Left ventricle myocardium inferior (tissue), 1 donor: ENCODE measurements around the gene SHC4. TPM values are rescaled to one million over a fixed set of nuclear protein-coding genes. Genes with fewer than 3 reads are reported as not detected.

ENCODE experiments used
- DNase-seq: peaks from one replicate; pipeline ENCODE4 v3.0.0-alpha.2; 2020
- H3K27ac ChIP-seq: fragments of 200-600 bp; replicated peaks from 2 replicates; pipeline ENCODE4 v1.8.0; 2021
- H3K27me3 ChIP-seq: fragments of 200-600 bp; 2 replicates; pipeline ENCODE4 v1.8.0; 2021; ENCODE audit warnings: low read depth
- H3K36me3 ChIP-seq: fragments of 200-600 bp; 2 replicates; pipeline ENCODE4 v1.8.0; 2021
- H3K4me1 ChIP-seq: fragments of 200-600 bp; 2 replicates; pipeline ENCODE4 v1.8.0; 2021
- H3K4me3 ChIP-seq: fragments of 200-600 bp; 2 replicates; pipeline ENCODE4 v1.8.0; 2021; ENCODE audit warnings: mild to moderate bottlenecking, moderate library complexity
- H3K9me3 ChIP-seq: fragments of 200-600 bp; replicated peaks from 2 replicates; pipeline ENCODE4 v1.8.0; 2021
- CTCF ChIP-seq: fragments of 200-600 bp; IDR thresholded peaks from 2 replicates; pipeline ENCODE4 v1.8.0; 2021; ENCODE audit warnings: antibody characterized with exemption, mild to moderate bottlenecking, borderline replicate concordance
- intact Hi-C: fragments of 100-400 bp; cut with micrococcal nuclease; formaldehyde crosslinking; loops from one replicate; pipeline ENCODE4 v1.11.0; 2022
- total RNA-seq: library from RNA; stranded (reverse); fragmentation: NEBNext Ultra II Directional; extraction: Animal tissue kit (Norgen Biotek cat#: 25700); gene quantifications from one replicate; pipeline ENCODE4 v1.2.1, GENCODE V29; 2021
- donor health status: DM: no; HTN: yes; CAD: no; lungs with severe emphysema.

The SHC4 gene
- total RNA-seq, 1 donor from 2014 or later, result 3.3 TPM

GRCh38 chr15:48904758-48905157 lies 59.0 kb downstream of the SHC4 start:
- no peak for DNase-seq
- TF ChIP-seq CTCF, result no peak
- H3K27me3 ChIP-seq, result no peaks in the 10 kb centered on the region
- H3K4me1 ChIP-seq, result no peaks in the 10 kb centered on the region
- H3K9me3 ChIP-seq, result no peaks in the 10 kb centered on the region
- no peaks in the 10 kb centered on the region for H3K36me3 ChIP-seq
- no peak overlapping the region for H3K27ac ChIP-seq
- intact Hi-C loops, result no loop called here
- no peak overlapping the region for H3K4me3 ChIP-seq

GRCh38 chr15:48899793-48900192 lies 63.9 kb downstream of the SHC4 start:
- H3K36me3 ChIP-seq, result no peaks in the 10 kb centered on the region
- H3K27ac ChIP-seq, result no peak overlapping the region
- DNase-seq, result no peak
- intact Hi-C loops, result no loop called here
- H3K4me3 ChIP-seq, result no peak overlapping the region
- H3K4me1 ChIP-seq, result no peaks in the 10 kb centered on the region
- no peak for TF ChIP-seq CTCF
- H3K9me3 ChIP-seq, result no peaks in the 10 kb centered on the region
- peaks cover 16% of the 10 kb centered on the region for H3K27me3 ChIP-seq

- no peak for TF ChIP-seq CTCF
- intact Hi-C loops, result no loop called here
- DNase-seq, result no peak
- peaks cover 17% of the 10 kb centered on the region for H3K27me3 ChIP-seq
- H3K27ac ChIP-seq, result peak overlapping the region; percentile 74
- H3K4me1 ChIP-seq, result no peaks in the 10 kb centered on the region
- H3K36me3 ChIP-seq, result no peaks in the 10 kb centered on the region
- no peaks in the 10 kb centered on the region for H3K9me3 ChIP-seq
- no peak overlapping the region for H3K4me3 ChIP-seq
Measured at GRCh38 chr15:48898446-48898845, 65.3 kb downstream of the SHC4 start.

- no peaks in the 10 kb centered on the region for H3K4me1 ChIP-seq
- intact Hi-C loops, result no loop called here
- no peaks in the 10 kb centered on the region for H3K9me3 ChIP-seq
- TF ChIP-seq CTCF, result no peak
- no peak overlapping the region for H3K4me3 ChIP-seq
- peaks cover 17% of the 10 kb centered on the region for H3K27me3 ChIP-seq
- DNase-seq, result no peak
- H3K36me3 ChIP-seq, result no peaks in the 10 kb centered on the region
- peak overlapping the region; percentile 74 for H3K27ac ChIP-seq
Measured at GRCh38 chr15:48898032-48898431, 65.7 kb downstream of the SHC4 start.

- H3K36me3 ChIP-seq, result no peaks in the 10 kb centered on the region
- H3K4me3 ChIP-seq, result peak overlapping the region; percentile 44
- no peaks in the 10 kb centered on the region for H3K4me1 ChIP-seq
- TF ChIP-seq CTCF, result no peak
- peak overlapping the region; percentile 74 for H3K27ac ChIP-seq
- DNase-seq, result no peak
- peaks cover 17% of the 10 kb centered on the region for H3K27me3 ChIP-seq
- H3K9me3 ChIP-seq, result no peaks in the 10 kb centered on the region
- intact Hi-C loops, result no loop called here
Measured at GRCh38 chr15:48896869-48897814, 66.6 kb downstream of the SHC4 start.
